HG03135 (cell line): ENCODE results near the gene PXK.

ENCODE experiments used
- ATAC-seq: cut with Tn5 transposase; IDR thresholded peaks from one replicate; pipeline ENCODE4 v1.9.1; 2021; ENCODE audit warnings: mild to moderate bottlenecking, moderate library complexity; ENCODE audit not compliant: unreplicated experiment

The PXK gene

DNA sequence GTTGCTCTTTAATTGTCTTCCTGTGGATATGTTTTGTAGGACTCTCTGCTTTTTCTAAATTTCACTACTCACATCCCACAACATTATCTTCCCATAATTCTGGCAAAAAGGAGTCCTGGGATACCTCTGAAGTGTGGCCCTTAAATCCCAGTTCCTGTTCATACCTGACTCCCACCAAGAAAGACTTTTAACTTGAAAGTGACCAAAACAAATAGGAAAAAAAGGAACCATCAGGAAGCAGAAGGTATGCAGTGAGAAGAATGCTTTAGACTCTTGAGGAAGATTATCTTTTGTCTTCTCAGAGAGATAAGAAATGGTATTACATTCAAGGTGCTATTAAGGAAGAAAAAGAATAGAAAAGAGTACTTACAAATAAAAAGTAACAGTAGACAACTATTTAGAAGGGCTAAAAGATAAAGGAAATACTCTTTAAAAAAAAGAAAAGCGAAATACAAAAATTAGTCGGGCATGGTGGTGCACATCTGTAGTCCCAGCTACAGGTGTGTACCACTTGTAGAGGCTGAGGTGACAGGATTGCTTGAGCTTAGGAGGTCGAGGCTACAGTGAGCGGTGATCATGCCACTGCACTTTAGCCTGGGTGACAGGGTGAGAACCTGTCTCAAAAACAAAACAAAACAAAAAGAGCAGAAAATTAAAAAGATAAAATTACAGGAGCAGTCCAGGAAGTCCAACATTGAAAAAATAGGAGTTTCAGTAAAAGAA, 46.8 kb downstream of the PXK start:
- no peak for ATAC-seq

DNA sequence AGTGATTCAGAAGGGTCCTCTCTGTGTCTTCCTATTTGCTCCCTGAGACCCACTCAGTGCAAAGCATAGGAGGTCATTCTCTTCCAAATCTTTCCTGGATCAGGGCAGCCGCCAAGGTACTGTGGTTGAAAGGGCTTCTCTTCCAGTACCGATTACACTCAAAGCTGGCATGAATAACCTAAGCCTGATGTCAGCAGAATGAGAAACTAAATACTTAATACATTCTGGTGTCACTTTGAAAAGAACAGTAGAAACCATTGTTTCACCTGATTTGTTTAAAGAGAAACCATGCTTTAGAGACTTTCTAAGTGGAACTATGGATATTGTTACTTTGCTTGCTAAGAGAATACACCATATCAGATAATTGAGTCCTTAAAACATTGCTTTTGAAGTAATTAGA, 50.8 kb downstream of the PXK start:
- no peak for ATAC-seq

DNA sequence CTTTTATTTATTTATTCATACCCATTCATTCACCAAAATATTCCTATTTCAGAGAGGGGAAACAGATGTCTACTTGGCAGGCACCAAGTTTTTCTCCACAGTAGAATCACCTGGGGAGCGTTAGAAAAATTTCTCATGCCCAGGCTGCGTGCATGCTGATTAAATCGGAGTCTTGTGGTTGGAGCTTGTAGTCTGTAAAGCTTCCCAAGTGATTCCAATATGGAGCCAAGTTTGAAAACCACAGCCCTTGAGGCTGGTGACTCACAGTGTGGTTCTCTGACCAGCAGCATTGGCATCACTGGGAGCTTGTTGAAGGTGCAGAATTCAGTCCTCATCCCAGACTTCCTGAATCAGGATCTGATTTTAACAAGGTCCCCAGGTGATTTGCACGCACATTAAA, 51.2 kb downstream of the PXK start:
- no peak for ATAC-seq

DNA sequence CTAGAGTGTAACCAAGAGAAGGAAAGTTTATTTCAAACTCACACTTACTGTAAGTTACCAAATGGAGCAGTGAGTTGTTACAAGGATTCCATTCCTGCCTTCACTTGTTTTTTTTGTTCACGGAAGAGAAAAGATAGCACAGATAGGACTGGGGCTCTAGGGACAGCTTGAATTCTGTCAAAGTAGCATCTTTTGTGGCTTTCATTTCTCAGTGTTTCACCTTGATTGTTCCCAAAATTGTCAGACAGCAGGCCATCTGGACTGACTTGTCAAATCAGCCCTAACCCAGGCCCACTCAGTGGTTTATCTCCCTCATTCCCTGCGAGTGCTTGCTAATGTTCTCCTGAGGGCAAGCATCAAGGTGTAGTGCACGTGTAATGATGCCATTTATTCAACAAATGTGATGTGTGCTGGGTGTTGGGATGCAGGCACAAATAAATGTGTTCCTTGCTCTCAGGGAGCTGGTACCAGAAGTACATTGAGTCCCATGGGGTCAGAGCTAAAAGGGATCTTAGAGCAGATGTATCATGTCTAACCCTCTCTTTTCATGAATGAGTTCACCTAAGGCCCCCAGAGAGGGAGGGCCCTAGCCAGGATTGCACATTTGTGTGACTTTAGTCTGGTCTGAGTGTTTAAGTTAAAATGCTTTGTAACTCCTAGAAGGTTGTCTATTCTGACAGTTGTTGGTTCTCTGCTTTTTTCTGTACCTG, 51.8 kb downstream of the PXK start:
- ATAC-seq, result no peak

DNA sequence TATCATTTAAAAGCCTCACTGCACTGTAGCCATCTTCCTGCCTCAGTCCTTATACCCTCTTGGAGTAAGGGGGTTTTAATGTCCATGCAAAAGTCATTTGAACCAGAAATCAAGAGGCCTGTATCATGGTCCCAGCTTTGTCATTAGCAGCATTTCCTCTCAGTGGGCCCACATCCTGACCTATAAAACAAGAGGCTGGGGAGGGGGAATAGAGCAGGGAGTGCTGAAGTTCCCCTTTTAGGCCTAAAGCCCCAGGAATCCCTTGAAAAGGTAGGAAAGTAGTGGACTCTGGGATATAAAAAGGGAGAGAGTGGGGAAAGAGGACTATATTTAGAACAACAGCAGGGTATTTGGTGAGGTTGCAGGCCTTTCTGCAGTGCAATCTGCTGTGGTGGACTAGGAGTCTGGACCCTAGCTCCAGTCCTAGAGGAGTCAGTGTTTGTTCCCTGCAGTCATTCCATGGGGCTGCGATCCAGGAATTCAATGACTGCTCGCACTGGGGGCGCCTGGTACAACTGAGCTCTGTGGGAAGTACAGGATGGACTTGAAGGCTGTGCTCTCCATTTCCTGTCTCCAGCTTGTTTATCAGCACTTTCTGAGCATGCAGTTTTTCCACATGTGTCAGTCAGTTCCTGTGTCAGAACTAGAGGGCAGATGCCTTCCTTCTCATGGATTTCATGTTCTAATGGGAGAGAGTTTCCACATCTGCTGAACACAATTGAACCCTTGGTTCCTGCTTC, 54.1 kb downstream of the PXK start:
- no peak for ATAC-seq

DNA sequence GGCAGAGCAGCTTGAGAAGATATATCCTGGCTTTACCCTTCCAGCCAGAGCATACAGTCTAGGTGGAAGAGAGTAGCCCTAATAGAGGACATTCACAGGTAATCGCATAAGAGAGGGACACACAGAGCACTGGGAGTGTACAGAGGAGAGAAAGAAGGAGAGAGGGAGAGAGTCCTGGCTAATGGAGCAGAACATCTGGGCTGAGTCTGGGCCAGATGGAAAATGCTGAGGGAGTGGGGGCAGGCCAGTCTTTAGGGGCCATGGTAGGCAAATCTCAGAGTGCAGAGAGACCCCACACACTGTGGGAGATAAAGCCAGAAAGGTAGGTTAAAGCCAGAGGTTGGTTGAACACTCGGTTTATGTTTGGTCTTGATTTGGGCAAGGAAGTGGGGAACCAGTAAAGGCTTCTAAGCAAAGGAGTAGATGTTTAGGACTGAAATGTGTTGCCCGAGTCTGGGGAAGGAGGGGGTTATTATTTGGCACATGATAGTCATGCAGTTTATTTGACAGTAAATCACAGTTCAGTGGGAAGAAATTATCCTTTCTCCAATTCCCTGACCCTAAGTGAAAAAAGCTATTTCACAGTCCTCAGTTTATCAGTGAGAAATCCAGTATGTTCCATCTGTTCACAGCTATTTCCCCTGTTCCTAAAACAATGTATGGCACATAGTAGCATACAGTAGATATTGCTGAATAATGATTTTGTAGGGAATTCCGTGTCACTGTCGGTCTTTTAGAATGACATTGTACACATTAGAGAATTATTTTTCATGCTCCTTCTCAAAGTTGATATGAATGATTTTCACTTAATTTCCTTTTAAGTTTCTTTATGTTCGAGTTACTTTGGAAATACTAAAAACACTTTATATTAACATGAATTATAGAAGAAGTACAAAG, 55.2 kb downstream of the PXK start:
- ATAC-seq, result no peak

DNA sequence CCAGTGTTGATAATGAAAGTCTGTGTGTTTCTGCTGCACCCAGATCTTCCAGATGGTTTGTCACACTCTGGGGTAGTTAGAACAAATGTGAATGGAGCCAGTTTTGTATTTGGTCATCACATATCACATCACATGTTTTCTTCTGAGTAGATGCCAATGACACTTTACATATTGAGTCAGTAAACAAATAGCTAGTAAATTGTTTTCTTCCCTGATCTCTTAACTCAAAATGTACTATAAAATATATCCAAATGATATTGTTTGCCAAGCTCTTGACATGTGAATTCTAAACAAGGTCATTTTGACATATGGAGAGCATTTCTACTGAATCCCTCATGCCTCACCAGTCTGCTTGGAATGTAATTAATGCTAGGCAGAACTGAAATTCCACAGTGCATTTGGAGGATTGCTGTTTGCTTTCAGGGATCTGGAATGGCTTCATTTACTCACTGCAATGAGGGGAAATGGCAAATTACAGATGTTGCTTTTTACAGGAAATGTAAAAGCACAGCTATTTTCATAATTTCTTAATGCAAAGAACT, 55.9 kb downstream of the PXK start:
- ATAC-seq, result no peak

DNA sequence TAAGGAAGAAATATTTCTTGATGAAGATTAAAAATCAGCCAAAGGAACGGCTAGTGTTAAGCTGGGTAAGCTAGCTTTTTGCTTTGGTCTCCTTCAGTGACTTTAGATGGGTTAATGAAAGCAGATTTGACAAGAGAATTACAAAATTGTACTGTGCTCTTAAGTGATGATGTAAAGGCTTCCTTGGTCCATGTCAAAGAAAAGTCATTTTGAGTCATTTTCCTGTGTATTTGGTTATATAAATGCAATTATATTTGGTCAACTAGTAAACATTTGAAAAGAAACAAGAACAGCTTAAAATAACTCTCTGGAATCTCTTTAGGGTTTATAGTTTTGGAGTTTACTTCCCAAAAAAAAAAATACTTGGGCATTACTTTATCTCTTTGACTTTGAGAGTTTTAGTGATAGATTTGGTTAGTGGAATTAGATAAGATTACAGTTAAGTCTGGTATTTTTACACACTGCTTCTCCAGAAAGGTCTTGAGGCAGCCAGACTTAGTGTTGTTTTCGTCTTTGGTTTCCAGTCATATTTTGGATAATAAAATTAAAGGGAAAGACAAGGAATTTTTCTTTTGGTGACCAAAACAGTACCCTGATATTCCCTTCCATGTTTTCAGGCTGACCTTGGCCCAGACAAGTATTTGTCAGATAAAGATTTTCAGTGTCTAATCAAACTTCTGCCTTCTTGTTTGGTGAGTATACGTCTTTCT, 58.6 kb downstream of the PXK start:
- no peak for ATAC-seq

DNA sequence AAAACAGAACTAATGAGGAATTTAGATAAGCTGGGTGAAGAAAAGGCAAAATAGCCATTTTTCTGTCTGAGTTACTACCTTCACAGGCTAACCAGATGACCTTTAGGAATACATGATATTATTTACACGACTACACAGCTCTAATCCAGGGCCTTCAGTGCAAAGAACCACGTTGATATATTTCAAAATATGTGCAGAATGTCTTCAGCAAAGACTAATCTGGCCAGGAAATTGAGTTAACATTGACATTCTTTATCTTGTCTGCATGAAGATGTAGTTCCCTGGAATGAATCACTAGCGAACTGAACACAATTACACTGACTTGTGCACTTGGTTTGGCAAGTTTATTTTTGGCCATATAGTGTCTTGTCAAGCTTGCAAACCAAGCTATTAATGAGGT, 59.5 kb downstream of the PXK start:
- no peak for ATAC-seq

DNA sequence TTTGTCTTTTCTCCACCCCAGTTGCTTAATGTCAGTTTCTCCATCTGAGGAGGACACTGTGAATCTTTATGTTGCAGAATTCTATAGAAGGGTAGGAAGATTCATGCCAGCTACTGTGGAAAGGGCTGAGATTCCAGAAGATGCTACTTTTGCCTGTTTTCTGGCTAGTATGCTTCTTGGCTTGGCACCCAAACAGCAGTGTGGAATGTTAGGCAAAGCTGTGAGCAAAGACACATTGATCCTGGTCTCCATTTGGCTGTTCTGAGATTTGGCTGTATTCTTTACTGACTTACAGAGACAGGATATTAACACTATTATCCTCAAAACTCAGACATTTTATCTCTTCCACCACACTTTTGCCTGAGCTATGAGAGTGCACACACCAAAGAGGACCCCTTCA, 61.6 kb downstream of the PXK start:
- ATAC-seq, result no peak

DNA sequence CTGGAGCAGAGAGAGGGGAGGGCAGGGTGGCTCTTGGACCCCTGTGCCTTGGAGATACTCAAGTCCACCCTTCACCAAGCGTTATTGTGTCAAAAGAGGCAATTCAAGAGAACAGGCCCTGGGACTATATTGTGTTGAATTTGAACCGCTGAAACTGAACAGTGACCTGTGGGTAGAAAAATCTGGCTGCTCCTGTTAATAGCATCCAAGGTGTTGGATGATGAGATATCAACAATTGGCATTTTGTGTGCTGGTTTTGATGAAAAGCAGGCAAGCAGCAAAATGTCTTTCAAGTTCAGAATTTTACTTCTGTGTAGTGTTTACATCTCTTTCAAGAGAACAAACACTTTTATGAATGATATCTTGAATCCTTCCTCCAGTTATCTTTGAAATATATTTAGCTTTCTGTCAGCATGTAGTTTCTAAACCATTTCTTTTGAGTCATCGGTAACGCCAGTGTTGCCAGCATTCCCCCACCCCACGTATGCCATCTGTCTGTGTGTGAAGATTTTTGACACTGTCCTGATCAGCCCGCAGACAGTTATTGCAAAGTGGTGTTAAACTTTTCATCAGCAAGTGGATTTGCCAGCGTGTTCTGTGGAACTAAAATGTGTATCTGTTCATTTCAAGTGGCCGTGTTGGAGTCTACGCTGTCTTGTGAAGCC, 66.1 kb downstream of the PXK start:
- no peak for ATAC-seq

DNA sequence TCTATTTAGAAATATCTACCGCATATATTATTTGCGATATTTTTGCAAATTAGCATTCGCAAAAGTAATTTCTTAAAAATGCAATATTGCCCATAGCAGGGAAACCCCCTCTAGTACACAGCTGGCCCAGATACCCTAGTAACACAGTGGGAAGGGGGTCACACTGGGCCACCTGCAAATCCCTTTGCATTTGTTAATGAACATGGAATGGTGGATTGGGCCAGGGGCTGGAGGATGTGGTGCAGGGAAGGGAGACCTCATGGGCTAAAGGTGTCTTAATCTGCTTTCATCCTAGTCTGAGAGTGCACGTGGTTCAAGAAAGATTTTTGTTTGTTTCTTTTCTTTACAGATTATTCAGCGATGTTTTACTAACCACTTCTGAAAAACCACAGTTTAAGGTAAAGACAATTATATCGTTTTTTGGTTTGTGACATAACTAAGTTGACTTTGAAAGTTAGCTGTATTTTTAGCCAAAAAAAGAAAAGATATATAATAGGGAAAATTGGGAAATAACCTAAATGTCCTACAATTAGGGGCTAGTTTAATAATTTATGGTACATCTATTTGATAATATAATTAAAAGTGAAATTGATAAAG, 70.9 kb downstream of the PXK start:
- no peak for ATAC-seq

DNA sequence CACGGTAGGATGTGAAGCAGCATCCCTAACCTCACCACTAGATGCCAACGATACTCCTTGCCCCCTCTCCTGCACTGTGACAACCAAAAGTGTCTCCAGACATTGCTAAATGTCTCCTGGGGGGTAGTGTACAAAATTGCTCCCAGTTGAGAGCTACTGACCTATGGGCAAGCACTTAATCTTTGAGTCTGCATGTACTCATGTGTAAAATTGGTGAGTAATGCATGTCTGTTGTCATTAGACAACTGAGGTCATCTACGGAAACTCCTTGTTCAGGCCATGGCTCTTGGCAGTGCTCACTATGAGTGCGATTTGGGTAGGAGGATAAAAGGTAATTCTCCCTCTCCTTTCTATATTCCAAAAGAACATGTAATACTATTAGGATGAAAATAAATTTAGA, 71.7 kb downstream of the PXK start:
- ATAC-seq, result no peak

DNA sequence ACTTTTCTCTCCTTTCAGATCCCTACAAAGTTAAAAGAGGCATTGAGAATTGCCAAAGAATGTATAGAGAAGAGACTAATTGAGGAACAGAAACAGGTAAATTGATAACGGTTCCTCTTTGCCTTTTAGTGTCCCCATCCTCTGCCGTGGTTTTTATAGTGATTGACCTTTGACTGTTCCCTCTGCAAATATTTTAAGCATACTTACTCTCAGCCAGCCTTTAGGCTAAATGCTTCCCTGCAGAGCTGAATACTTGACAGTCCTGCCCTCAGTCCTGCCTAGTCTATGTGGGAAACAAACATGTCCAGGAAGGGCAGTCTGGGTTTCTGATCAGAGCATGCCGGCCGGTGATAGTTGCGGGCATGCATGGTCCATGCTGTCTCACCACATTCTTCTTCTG, 76.2 kb downstream of the PXK start:
- no peak for ATAC-seq

DNA sequence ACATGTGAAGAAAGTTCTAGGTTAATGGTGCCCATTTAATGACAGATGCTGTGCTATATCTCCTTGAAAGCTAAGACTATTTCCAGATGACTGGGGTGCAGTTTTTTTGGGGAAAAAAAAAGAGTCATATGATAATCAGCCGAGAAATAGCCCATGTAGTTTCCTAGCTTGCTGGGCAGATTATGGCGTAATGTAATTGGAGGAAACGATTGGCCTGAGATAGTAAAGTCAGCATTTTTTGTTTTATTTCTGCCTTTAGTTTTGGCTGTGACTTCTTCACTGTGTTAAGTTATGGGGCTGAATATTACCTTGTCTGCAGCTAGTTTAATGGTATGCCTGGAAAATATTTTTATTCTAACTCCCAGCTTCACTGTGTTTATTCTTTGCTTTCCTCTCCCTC, 77.0 kb downstream of the PXK start:
- no peak for ATAC-seq

DNA sequence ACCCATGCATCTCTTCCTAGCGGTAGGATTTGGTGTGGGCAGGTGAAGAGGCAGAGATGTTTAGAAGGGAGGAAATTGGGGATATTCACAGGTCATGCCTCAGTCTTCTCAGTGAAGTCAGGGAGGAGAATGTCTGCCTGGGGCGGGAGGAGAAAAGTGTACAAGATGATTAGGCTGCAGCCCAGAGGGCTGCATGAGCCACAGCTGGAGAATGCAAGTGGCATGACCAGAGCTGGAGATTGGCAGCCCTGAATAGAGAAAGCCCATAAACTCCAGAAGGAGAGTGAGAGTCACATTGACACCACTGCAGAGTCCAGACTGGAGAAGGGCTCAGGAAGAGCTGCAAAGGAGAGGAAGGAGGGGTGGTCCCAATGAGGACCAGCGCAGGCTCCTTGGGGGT, 78.3 kb downstream of the PXK start:
- ATAC-seq, result no peak

DNA sequence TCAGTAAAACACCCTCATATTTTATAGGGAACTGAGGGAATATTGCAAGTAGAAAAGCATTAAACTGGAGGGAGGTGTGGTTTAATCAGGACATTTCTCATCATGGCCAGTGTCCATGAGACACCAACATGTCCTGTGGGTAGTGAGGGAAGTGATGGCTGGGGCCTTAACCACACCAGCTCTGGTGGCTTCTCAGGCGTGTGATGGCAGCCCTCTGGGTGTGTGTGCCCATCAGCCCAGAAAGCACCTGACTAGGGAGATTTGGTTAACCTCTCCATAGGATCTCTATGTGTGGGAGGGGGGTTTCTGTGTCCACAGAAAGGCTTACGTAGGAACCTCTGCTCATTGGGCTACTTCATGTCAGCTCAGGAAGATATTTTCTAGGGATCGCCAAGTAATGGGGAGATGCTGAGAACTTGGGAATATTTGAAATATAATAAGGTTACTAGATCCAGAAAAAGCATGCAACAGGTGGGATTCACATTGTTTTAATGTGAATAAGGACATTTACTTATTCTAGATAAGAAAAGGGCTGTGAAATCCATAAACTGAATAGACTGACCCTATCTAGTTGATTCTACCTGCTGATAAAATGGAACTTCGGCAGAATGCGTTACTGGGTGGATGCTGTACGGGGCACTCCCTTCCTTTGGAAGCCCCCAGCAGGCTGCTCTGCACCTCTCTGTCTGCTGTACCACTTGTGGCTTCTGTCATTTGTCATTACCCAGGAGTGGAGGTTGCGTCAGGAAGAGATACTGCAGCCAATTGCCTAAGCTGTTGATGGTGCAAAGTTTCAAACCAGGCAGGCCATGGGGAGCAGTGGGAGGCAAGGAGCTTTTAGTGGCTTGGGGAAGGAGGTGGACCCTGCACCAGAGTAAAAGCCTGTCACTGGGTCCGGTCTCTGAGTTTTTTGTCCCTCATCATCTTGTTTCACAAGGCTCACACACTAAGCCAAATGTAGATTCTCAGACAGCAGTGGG, 79.4 kb downstream of the PXK start:
- ATAC-seq, result no peak

DNA sequence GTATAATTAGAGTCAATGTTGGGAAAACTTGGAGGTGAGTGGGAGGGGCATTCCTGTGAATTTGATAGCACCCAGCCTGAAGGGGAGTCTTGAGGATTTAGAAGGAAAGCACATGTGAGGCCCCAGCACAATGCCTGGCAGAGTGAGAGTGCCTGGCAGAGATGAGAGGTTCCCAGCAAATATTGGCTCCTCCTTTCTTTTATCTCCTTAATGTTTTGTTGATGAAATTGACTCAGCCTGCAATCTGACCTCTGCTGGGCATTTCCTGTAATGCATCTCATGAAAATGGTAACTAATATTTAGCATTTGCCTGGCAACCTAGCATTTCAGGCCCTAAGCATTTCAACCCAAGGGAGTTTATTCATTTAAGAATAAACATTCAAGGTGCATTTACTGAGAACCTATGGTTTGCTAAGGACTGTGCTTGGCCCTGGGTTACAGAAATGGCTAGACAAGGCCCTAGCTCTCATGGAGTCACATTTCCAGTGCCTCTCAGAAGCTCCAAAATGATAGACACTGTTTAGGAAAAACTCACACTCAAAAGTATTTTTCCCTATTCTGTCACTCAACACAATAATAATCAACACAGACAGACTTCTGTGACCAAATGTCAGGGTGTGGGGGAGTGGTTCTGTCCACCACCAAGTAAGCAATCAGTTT, 82.0 kb downstream of the PXK start:
- no peak for ATAC-seq
